HG02798 (cell line): ENCODE measurements around the gene PANX2.
"Not testable (repeated sequence)": the region's sequence is repeated elsewhere in the genome, so short reads cannot be mapped to it uniquely, and the experiment has no call there.

Experiments used
- ATAC-seq: cut with Tn5 transposase; IDR thresholded peaks from one replicate; pipeline ENCODE4 v1.9.1; 2021; ENCODE audit warnings: mild to moderate bottlenecking; ENCODE audit not compliant: unreplicated experiment, poor library complexity

The PANX2 gene, protein sequence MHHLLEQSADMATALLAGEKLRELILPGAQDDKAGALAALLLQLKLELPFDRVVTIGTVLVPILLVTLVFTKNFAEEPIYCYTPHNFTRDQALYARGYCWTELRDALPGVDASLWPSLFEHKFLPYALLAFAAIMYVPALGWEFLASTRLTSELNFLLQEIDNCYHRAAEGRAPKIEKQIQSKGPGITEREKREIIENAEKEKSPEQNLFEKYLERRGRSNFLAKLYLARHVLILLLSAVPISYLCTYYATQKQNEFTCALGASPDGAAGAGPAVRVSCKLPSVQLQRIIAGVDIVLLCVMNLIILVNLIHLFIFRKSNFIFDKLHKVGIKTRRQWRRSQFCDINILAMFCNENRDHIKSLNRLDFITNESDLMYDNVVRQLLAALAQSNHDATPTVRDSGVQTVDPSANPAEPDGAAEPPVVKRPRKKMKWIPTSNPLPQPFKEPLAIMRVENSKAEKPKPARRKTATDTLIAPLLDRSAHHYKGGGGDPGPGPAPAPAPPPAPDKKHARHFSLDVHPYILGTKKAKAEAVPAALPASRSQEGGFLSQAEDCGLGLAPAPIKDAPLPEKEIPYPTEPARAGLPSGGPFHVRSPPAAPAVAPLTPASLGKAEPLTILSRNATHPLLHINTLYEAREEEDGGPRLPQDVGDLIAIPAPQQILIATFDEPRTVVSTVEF

DNA sequence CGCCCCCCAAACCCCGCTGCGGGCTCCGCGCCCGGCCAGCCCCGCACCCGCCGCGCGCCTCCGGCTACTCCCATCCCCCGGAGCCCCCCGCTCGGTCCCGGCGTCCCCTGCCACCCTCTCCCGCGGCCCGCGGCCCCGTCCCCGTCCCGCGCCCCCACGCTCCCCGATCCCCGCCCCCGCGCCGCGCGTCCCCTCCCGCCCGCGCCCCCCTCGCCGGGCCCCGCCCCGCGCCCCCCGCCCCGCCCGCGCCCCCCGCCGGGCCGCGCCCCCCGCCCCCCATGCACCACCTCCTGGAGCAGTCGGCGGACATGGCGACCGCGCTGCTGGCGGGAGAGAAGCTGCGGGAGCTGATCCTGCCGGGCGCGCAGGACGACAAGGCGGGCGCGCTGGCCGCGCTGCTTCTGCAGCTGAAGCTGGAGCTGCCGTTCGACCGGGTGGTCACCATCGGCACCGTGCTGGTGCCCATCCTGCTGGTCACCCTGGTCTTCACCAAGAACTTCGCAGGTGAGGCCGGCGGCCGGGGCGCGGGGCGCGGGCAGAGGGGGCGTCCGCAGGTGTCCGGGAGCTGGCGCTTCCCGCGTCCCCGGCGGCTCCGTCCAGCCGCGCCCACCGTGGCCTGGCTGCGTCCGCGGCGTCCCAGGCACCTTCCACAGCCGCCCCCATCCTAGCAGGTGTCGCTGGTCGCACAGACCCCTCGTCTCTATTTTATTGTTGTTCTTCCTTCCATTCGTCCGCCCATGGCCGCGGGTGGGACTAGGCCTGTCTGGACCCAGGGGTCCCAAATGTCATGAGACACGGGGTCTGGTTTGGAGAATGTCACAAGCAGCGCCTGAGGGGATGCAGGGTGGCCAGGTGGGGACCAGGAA, at the start of gene PANX2:
Gene PANX2, plus strand, starts transcription at position 279 of the 866 bp plus-strand sequence. Its CDS starts 0 bp downstream, at position 279.
- no peak for ATAC-seq

DNA sequence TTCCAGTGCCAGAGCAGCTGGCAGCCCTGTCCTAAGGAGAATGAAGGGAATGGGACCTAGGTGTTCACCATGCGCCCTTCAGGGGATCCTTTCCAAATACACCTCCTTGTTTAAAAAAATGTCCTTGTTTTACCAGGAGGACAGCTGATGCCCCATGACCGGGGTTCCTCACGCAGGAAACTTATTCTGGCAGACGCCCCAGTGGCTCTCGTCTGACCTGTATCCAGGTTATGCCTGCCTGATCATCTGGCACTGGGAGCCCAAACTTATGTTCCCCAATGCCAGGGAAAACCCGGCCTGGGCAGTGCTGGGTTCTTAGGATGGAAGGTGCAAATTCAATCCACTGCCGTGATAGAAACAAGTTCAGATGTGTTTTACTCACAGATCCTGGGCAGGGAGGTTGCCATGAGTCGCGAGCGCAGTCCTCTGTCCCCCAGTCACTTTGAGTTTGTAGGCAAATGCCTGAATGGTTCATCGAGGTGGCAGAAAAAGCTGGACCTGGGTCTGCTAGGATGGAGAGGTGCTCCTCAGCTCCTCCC, 49.3 kb upstream of the PANX2 start:
- no peak for ATAC-seq

DNA sequence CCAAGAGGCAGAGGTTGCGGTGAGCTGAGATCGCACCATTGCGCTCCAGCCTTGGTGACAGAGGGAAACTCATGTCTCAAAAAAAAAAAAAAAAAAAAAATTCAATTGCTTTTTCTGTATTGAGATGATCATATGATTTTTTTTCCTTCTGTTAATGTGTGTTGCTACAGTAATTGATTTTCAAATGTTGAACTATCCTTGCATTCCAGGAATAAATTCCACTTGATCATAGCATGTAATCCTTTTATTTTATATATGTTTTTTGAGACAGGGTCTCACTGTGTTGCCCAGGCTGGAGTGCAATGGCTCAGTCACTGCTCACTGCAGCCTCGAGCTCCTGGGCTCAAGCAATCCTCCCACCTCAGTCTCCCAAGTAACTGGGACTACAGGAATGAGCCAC, 47.4 kb upstream of the PANX2 start:
- no peak for ATAC-seq

DNA sequence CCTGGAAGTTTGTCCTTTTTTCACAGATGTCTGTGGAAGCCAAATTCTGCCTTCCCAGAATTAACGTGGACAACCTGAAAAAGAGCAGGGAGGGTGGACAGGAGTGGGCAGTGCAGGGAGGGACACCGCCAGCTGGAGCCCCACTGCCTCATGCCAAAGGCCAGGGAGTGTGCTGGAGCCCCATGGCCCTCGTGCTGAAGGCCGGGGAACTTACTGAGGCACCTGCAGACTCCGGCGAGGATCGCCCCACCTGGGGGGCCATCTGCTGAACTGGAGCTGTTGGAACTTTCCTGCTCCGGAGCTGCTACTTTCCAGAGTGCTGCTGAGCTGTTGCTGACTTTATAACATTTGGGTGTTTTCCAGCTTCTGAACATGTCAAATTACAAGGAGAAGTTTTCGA, 45.5 kb upstream of the PANX2 start:
- ATAC-seq: no peak

DNA sequence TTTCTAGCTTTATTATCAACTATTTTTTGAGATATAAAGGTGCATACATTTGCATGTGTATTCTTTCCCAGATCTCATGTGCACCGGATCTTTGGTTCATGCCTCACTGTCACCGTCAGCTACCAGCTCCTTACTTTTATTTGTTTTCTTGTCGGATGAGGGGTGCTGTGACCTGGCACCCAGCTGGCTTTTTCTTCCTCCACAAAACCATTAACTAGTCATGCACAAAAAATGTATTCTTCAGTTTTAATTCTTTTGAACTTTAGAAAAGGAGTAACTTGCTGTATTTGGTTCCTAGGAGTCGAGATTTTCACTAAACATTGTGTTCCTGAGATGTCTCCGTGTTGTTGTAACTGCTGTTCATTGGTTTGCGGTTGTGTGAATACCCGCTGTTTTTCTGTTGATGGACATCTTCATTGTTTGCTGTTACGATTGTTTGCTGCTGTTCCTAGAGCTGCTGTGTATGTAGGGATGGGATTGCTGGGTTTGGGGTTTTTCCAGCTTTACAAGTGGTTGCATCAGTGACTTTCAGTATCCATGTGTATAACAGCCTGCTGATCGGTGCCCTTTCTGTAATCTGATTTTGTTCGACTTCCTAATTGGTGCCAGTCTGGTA, 41.3 kb upstream of the PANX2 start:
- ATAC-seq: no peak

DNA sequence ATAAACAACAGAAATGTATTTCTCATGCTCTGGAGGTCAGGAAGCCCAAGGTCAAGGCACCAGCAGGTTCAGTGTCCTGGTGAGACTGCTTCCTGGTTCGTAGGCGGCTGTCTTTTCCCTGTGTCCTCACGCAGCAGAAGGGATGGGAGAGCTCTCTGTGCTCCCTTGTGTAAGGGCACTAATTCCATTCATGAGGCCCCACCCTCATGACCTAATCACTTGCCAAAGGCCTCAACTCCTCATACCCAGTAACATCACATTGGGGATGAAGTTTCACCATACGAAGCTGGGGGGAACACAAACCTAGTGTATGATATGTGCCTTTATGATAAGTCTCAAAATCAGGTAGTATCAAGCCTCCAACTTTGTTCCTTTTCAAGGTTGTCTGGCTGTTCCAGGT, 38.6 kb upstream of the PANX2 start:
- ATAC-seq: no peak

DNA sequence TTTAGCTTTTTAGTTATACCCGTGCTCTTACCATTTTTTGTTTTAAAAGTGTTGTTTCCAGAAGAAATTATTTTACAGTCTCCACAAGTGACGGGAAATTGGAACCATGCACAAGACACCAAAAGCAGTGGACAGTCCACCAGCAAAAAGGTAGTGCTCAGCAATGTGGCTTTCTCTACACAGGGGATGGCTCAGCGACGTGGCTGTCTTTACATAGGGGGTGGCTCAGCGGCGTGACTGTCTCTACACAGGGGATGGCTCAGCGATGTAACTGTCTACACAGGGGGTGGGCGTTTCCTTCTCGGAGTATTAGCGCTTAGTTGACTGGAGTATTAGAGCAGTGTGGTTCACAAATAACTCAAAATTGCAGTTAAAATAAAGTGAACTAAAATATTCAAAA, 36.0 kb upstream of the PANX2 start:
- ATAC-seq: no peak

DNA sequence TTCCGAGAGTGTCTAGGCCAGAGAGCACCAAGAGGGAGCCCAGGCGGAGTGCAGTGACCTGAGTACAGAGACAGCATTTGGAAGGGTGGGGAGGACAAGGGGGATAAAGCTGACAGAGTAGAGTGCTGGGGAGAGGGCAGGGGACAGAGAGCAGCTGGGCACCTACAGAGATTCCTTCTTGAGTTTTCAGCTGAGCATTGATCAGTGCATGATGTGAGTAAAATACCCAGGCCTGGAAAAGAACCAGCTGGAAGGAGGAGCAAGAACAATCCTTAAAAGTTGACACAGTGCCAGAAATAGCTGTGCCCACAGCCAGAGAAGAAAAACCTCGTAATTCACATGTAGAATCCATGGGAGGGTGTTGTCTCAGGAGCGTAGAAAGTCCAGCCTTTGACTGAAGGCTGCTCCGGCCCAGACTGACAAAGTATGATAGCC, 33.9 kb upstream of the PANX2 start:
- no peak for ATAC-seq

DNA sequence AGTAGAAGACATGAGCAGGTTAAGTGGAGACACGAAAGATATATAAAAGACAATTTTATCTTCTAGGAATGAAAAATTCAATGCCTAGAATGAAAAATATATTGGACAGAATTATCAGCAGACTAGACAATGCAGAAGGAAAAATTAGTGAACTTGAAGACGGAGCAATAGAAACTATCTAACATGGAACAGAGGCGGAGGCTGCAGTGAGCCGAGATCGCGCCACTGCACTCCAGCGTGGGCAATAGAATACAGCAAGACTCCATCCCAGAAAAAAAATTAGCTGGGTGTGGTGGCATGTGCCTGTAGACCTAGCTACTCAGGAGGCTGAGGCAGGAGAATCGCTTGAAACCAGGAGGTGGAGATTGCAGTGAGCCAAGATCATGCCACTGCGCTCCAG, 33.3 kb upstream of the PANX2 start:
- not testable (repeated sequence) for ATAC-seq

DNA sequence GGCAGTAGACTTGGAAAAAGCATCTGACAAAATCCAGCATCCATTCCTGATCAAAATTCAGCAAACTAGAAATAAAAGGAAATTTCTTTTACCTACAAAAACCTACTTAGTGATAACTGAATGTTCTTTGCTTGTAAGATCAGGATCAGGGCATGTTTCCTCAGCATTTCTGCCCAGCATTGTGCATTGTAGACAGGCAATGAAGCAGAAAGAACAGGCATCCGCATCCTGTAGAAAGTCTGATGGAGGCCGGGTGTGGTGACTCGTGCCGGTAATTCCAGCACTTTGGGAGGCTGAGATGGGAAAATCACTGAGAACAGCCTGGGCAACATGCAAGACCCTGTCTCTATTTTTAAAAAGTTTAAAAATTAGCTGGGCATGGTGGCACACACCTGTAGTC, 32.5 kb upstream of the PANX2 start:
- no peak for ATAC-seq

DNA sequence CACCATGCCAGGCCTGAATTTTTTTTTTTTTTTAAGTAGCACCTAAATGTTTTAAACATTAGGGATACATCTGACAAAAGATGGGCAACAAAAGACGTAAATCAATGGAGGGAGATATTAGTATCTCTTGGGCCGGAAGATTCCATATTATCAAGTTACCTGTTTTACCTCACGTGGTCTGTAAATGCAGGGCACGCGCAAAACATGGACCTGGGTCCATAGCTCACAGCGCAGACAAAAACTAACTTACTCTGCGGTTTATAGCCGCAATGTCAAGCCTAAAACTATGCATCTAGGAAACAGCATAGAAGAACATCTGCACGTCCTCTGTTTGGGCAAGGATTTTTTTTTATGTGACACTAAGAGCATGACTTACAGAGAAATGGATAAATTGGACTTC, 31.5 kb upstream of the PANX2 start:
- no peak for ATAC-seq

DNA sequence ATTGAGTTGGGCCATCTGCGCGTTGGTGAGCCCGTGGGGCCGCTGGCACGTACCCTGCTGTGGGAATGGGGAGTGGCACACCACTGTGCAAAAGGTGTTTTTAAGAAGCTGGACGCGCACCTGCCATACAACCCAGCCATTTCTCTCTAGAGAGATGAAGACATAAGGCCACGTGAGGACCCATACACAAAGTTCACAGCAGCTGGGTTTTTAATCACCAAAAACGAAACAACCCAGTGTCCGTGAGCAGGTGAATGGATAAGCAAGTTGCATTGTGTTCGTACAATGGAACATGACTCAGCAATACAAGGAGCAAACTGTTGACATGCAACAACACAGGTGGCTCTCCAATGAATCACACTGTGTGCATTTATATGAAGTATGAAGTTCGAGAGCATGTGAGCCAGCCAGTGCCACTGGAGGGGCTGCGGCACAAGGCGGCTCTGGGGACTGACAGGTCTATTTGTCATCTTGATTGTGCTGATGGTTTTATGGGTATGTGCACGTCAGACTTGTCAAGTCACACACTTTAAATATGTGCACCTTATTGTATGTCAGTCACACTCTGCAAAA, 30.6 kb upstream of the PANX2 start:
- no peak for ATAC-seq

DNA sequence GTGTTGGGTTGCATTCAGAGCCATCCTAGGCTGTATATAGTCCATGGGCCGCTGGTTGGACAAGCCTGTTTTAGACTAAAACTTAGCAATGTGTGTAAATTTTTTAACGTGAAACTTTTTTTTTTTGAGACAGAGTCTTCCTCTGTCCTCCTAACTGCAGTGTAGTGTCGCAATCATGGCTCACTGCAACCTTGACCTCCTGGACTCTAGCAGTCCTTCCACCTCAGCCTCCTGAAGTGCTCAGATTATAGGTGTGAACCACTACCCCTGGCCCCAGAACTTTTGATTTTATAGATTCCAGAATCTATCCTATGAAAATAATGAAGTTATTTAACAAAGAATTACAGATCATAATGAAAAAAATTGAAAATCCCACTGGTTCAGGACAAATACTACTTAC, 29.9 kb upstream of the PANX2 start:
- no peak for ATAC-seq

DNA sequence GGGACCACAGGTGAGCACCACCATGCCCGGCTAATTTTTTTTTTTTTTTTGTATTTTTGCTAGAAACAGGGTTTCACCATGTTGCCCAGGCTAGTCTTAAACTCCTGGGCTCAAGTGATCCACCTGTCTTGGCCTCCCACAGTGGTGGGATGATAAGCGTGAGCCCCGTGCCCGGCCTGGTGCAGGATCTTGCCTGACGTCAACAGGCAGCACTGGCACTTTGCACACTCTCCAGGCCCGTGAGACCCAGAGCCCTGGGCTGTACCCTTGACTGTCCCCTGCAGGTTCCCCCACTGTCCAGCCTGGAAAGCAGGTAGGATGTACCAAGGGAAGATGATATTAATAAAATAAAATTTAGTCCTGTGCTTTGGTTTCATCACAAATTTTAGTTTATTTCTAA, 29.1 kb upstream of the PANX2 start:
- no peak for ATAC-seq

DNA sequence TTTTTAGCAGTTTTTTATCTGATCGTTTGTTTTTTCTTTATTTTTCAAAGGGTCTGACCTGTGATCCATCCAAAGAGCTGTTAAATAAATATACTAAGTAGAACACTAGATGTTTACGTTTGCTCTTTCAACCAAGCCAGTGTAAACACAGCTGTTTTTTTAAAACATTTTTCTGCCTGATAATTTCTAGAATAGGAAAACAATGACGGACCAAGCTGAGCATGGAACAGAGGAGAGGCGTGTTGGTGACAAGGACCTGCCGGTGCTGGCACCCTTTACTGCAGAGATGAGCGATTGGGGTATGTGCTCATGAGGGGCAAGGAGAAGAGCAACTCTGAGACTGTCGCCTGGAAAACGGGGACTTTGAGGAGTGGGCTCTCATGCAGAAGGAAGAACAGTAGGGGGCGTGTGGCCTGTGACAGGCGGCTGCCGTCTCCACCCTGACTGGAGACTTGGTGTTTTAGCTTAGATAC, 28.6 kb upstream of the PANX2 start:
- no peak for ATAC-seq

DNA sequence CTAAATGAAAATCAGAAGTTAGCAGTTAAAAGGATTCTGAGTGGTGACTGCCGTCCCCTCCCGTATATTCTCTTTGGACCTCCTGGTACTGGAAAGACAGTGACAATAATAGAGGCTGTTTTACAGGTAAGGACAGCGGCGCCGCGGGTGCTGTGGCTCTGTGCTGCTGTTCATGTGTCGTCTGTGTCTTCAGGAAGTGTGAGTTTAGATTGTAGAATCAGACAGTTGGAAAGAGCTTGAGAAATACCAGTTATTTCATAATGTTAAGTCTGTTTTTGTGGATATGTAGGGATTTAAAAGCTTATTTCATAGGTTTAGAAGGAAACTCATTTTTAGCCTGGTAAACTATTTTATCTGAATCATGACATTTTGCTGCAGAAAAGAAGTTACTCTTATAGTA, 27.4 kb upstream of the PANX2 start:
- ATAC-seq: no peak

DNA sequence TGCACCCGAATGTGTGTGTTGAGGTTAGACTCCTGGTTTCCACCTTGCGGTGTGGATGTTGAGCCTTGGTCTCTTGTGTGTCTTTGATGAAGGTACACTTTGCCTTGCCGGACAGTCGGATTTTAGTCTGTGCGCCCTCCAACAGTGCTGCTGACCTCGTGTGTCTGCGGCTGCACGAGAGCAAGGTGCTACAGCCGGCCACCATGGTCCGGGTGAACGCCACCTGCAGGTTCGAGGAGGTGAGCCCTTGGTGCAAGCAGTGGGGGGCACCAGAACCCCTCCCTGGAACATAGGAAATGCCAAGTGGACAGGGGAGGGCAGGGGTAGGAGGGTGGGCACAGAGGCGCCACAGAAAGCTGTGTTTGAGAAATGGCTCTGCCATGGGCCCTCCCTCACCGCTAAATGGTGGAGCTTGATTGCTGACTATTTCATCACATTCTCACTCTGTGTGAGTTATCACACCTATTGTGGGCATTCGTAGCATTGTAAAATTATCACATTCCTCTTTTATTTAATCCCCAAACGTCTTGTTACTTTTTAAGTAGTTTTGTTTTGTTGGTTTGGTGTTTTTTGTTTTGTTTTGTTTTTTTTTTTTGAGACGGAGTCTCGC, 26.4 kb upstream of the PANX2 start:
- ATAC-seq: no peak

DNA sequence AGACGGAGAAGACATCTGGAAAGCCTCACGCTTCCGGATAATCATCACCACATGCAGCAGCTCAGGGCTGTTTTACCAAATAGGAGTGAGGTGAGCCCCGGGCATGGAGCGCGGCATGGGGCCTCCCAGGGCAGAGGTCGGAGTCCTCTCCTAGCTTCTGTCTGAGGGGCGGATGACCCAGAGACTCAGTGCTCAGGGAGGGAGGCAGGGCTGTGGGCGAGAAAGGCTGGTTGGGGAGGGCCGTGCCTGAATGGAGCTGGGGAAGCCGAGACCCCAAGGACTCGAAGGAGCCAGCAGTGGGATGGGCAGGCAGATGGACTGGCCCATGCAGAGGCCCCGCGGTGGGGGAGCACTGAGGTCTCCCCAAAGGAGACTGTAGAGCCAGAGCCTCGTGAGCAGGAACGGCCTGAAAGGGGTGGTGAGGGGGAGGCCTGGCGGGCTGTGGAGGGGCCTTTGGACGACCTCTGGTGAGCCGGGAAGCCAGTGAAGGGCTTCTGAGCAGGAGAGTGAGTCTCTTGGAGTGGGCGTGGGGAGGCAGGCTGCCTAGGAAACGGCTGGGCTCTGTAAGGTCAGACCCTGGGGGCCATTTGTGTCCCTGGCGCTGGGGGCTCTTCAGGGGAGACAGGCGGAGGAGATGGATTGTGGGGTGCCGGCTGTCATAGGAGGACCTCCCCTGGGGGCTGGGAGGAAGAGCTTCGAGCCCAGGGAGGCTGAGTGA, 24.7 kb upstream of the PANX2 start:
- ATAC-seq: no peak
